ENCODE data around the gene AKR1E2. TPM values are rescaled to one million over a fixed set of nuclear protein-coding genes. Genes with fewer than 3 reads are reported as not detected.

AKR1E2 gene
- total and polyA plus RNA-seq, 2 donors (not counting 3 experiments of a cell fraction or from before 2014, with no cell fraction given): 4.0 to 8.2 TPM

DNA sequence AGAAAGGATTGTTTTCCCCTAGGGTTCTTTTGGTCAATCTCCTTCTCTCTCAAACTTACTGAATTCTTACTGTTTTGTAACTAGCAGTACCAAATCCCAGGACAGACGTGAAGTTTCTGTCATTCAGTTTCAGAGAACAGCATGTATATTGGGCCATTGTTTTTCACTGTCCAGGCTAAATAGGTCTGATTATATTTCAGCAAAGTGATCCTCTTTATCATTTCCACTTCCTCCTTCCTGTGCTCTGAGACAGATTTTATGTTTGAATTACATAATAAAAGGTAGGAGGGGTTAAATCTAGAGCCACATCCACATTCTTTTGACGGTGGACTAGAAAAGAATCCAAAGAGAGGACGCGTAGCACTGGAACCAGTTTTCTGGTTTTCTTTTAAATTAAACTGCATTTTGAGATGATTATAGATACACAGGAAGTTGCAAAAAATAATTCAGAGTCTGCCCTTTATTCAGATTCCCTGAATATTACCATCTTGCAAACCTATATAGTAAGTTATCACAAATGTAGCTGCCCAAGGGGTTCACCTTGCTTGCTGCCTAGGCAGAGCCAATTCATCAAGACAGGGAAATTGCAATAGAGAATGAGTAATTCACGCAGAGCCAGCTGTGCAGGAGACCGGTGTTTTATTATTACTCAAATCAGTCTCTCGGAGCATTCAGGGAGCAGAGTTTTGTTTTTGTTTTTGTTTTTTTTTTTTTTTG lies 40.1 kb downstream of the AKR1E2 start:
- dilution Hi-C loops (cut with MboI; ENCODE audit: extremely low pct_ligation_motif_present, low sequenced_read_pairs) (no loop called here), intact Hi-C loops (cut with micrococcal nuclease) (no loop called here)
- POLR2A ChIA-PET: no interaction called here
- Histone ChIP-seq H3K4me3 (replicated peaks in 1 of 3; ENCODE audit: insufficient read depth in 1 of 3, low read depth in 1 of 3, low read length in 3 of 3) (no peak overlapping the region), H3K27ac (ENCODE audit: insufficient read depth, low read depth, low read length) (no peak overlapping the region), H3K4me2 (ENCODE audit: insufficient read depth, low read length) (no peak overlapping the region), H2AFZ (ENCODE audit: low read depth, low read length) (no peak overlapping the region), H3K36me3 (ENCODE audit: control insufficient read depth in 2 of 2, extremely low read depth in 1 of 2, insufficient read depth in 2 of 2, low read length in 2 of 2) (no peaks in the 10 kb centered on the region), H3K9ac (replicated peaks; ENCODE audit: extremely low read depth, insufficient read depth, low read length) (no peak overlapping the region), H3K4me1 (ENCODE audit: control insufficient read depth, extremely low read depth, insufficient read depth, low read length) (peaks cover 13% of the 10 kb centered on the region), H4K20me1 (replicated peaks; ENCODE audit: control insufficient read depth, extremely low read depth, insufficient read depth, low read length) (no peaks in the 10 kb centered on the region), H3K9me3 (replicated peaks; ENCODE audit: control insufficient read depth, insufficient read depth, low read length) (no peaks in the 10 kb centered on the region), H3K27me3 (ENCODE audit: control insufficient read depth in 2 of 2, insufficient read depth in 2 of 2, low read length in 2 of 2) (no peaks in the 10 kb centered on the region), H3K79me2 (ENCODE audit: control insufficient read depth, insufficient read depth, low read length) (no peaks in the 10 kb centered on the region), H3K9me1 (replicated peaks; ENCODE audit: control insufficient read depth, extremely low read depth, insufficient read depth, low read length) (no peaks in the 10 kb centered on the region)
- DNase-seq (ENCODE audit: low read depth, low spot score): no peak
- no peak for TF ChIP-seq POLR2AphosphoS5 (IDR thresholded peaks at IDR 0.05; ENCODE audit: insufficient read depth, low read depth, low read length)
- TF ChIP-seq GATA2 (IDR thresholded peaks at IDR 0.05; ENCODE audit: insufficient read depth, insufficient read length, low read depth, low read length): no peak
- TF ChIP-seq MYC (IDR thresholded peaks at IDR 0.05; ENCODE audit: low read depth, low read length): no peak
- TF ChIP-seq JUN (IDR thresholded peaks at IDR 0.05; ENCODE audit: borderline replicate concordance, insufficient read depth, insufficient read length, low read depth): no peak
- no peak for TF ChIP-seq FOS (IDR thresholded peaks at IDR 0.05; ENCODE audit: borderline replicate concordance, insufficient read depth, low read length)
- no peak for TF ChIP-seq CTCF (IDR thresholded peaks at IDR 0.05; ENCODE audit: extremely low read depth in 1 of 2, insufficient read depth in 1 of 2, low read depth in 1 of 2, low read length in 2 of 2)
- no peak for TF ChIP-seq POLR2A (IDR thresholded peaks at IDR 0.05; ENCODE audit: low read depth, low read length)
- TF ChIP-seq MAX (IDR thresholded peaks at IDR 0.05; ENCODE audit: insufficient read depth, insufficient read length): no peak
- TF ChIP-seq EZH2 (IDR thresholded peaks at IDR 0.05; ENCODE audit: borderline replicate concordance, low read depth, low read length, severe bottlenecking): no peak
- CTCF ChIA-PET: no interaction called here
- BruUV-seq (replicated peaks): no TSS peak
- FAIRE-seq: no peak
